Thymus (tissue), 11 donors: ENCODE data around the gene KLB. TPM values are rescaled to one million over a fixed set of nuclear protein-coding genes. Genes with fewer than 3 reads are reported as not detected.
A peak's percentile ranks its signal among the peaks of the same experiment; 100 is the strongest.

Source experiments
- DNase-seq, 9 donors: peaks; one replicate each; pipeline ENCODE4 v3.0.0-alpha.2; 2013; ENCODE audit warnings: low spot score in 9 of 9, low read depth in 6 of 9, missing footprints in 1 of 9
- H3K27ac ChIP-seq, 2 donors: one replicate each; pipeline ENCODE4 v1.5.1; 2013; ENCODE audit warnings: control low read depth in 1 of 2, low read depth in 1 of 2, low read length in 1 of 2, mild to moderate bottlenecking in 1 of 2, moderate library complexity in 1 of 2
- H3K27me3 ChIP-seq, 2 donors: one replicate each; pipeline ENCODE4 v1.5.1; 2013; ENCODE audit warnings: low read length in 1 of 2; ENCODE audit not compliant: control insufficient read depth in 2 of 2, insufficient read depth in 1 of 2
- H3K36me3 ChIP-seq, 2 donors: one replicate each; pipeline ENCODE4 v1.5.1; 2013; ENCODE audit warnings: low read length in 1 of 2, mild to moderate bottlenecking in 1 of 2, moderate library complexity in 1 of 2; ENCODE audit not compliant: control insufficient read depth in 2 of 2, insufficient read depth in 2 of 2
- H3K4me1 ChIP-seq, 2 donors: one replicate each; pipeline ENCODE4 v1.5.1; 2013; ENCODE audit warnings: low read length in 2 of 2; ENCODE audit not compliant: control insufficient read depth in 2 of 2, insufficient read depth in 2 of 2
- H3K4me3 ChIP-seq, 2 donors: one replicate each; pipeline ENCODE4 v1.5.1; 2013; ENCODE audit warnings: low read length in 2 of 2, control low read depth in 1 of 2, mild to moderate bottlenecking in 1 of 2
- H3K9me3 ChIP-seq, 2 donors: one replicate each; pipeline ENCODE4 v1.5.1; 2013; ENCODE audit warnings: low read length in 1 of 2, mild to moderate bottlenecking in 1 of 2; ENCODE audit not compliant: control insufficient read depth in 2 of 2, insufficient read depth in 1 of 2
- WGBS: extraction: QIAGEN DNeasy Blood & Tissue Kit; methylation state at CpG from one replicate; pipeline ENCODE4 v1.1.7; 2013; 5-methylcytosine and 5-hydroxymethylcytosine counted together
- polyA plus RNA-seq: library from polyadenylated mRNA; stranded (reverse); fragments of 200-250 nt; gene quantifications from one replicate; pipeline ENCODE4 v1.2.3, GENCODE V29; 2013
- total RNA-seq: library from RNA; stranded (reverse); fragments of 120-200 nt; gene quantifications from one replicate; pipeline ENCODE4 v1.2.4, GENCODE V29; 2013
- donor health status: healthy.

Gene KLB
- total and polyA plus RNA-seq, 2 donors = 0.05 to 0.14 TPM

- Histone ChIP-seq H3K9me3 (no peaks in the 10 kb centered on the region), H3K4me1 (no peaks in the 10 kb centered on the region), H3K36me3 (no peaks in the 10 kb centered on the region), H3K27me3 (no peaks in the 10 kb centered on the region), H3K27ac (no peak overlapping the region), H3K4me3 (no peak overlapping the region)
- no peak for DNase-seq
- 84% methylated on average over 7 of the region's 7 CpGs for WGBS
These were observed 29.2 kb downstream of the KLB start for GRCh38 chr4:39435659-39436563.

- no peak overlapping the region for H3K4me3 ChIP-seq
- H3K9me3 ChIP-seq = no peaks in the 10 kb centered on the region
- H3K36me3 ChIP-seq = no peaks in the 10 kb centered on the region
- WGBS = 96% methylated on average over 2 of the region's 2 CpGs
- no peak for DNase-seq
- H3K4me1 ChIP-seq = no peaks in the 10 kb centered on the region
- H3K27me3 ChIP-seq = peaks cover 0 to 4% of the 10 kb centered on the region in 2 donors
- no peak overlapping the region for H3K27ac ChIP-seq
These were observed 34.9 kb downstream of the KLB start for GRCh38 chr4:39441593-39441992.

- 92% methylated on average over 4 of the region's 4 CpGs for WGBS
- H3K27ac ChIP-seq = no peak overlapping the region
- peaks cover 0 to 13% of the 10 kb centered on the region in 2 donors for H3K27me3 ChIP-seq
- no peak for DNase-seq
- no peak overlapping the region for H3K4me3 ChIP-seq
- no peaks in the 10 kb centered on the region for H3K9me3 ChIP-seq
- H3K4me1 ChIP-seq = peaks cover 5 to 7% of the 10 kb centered on the region in 2 donors
- H3K36me3 ChIP-seq = no peaks in the 10 kb centered on the region
These were observed 36.3 kb downstream of the KLB start for GRCh38 chr4:39442998-39443397.

GRCh38 chr4:39446483-39446841, 39.7 kb downstream of the KLB start:
- Histone ChIP-seq H3K27ac (no peak overlapping the region), H3K27me3 (peaks cover 0 to 13% of the 10 kb centered on the region in 2 donors), H3K4me3 (peak overlapping the region; percentile 34 to 44), H3K4me1 (peaks cover 5 to 7% of the 10 kb centered on the region in 2 donors), H3K36me3 (peaks cover 2 to 7% of the 10 kb centered on the region in 2 donors), H3K9me3 (no peaks in the 10 kb centered on the region)
- no peak for DNase-seq
- WGBS = 93% methylated on average over 20 of the region's 20 CpGs

- WGBS = 20% methylated on average over 61 of the region's 61 CpGs
- DNase-seq = peak in 4 of 9 donors; percentile 3 to 39 (median 24)
- Histone ChIP-seq H3K9me3 (no peaks in the 10 kb centered on the region), H3K4me1 (peaks cover 5 to 7% of the 10 kb centered on the region in 2 donors), H3K4me3 (peak overlapping the region; percentile 34 to 44), H3K27ac (no peak overlapping the region), H3K27me3 (peaks cover 0 to 13% of the 10 kb centered on the region in 2 donors), H3K36me3 (peaks cover 6 to 13% of the 10 kb centered on the region in 2 donors)
These were observed 40.3 kb downstream of the KLB start for GRCh38 chr4:39446842-39447573.

GRCh38 chr4:39450618-39451017, 43.9 kb downstream of the KLB start:
- Histone ChIP-seq H3K36me3 (peaks cover 26 to 48% of the 10 kb centered on the region in 2 donors), H3K4me3 (no peak overlapping the region), H3K9me3 (no peaks in the 10 kb centered on the region), H3K27ac (no peak overlapping the region), H3K27me3 (peaks cover 0 to 13% of the 10 kb centered on the region in 2 donors), H3K4me1 (peaks cover 5 to 7% of the 10 kb centered on the region in 2 donors)
- 49% methylated on average over 2 of the region's 2 CpGs for WGBS
- no peak for DNase-seq

- Histone ChIP-seq H3K36me3 (peaks cover 30 to 57% of the 10 kb centered on the region in 2 donors), H3K4me1 (peaks cover 5 to 7% of the 10 kb centered on the region in 2 donors)
These were observed 44.8 kb downstream of the KLB start for GRCh38 chr4:39451423-39452023.

GRCh38 chr4:39452153-39452859, 45.6 kb downstream of the KLB start:
- no peak overlapping the region for H3K4me3 ChIP-seq
- H3K27me3 ChIP-seq = peaks cover 0 to 2% of the 10 kb centered on the region in 2 donors
- H3K27ac ChIP-seq = no peak overlapping the region
- no peak for DNase-seq
- 97% methylated on average over 6 of the region's 6 CpGs for WGBS
- peaks cover 34 to 65% of the 10 kb centered on the region in 2 donors for H3K36me3 ChIP-seq
- H3K9me3 ChIP-seq = no peaks in the 10 kb centered on the region
- H3K4me1 ChIP-seq = peaks cover 4 to 5% of the 10 kb centered on the region in 2 donors

More at GRCh38 chr4:39451423-39452023, 44.8 kb downstream of the KLB start:
- H3K27ac ChIP-seq = no peak overlapping the region
- no peak overlapping the region for H3K4me3 ChIP-seq
- 98% methylated on average over 6 of the region's 6 CpGs for WGBS
- DNase-seq = no peak
- no peaks in the 10 kb centered on the region for H3K9me3 ChIP-seq
- H3K27me3 ChIP-seq = peaks cover 0 to 10% of the 10 kb centered on the region in 2 donors
